ENCODE measurements around the gene STEAP1B. TPM values are rescaled to one million over a fixed set of nuclear protein-coding genes. Genes with fewer than 3 reads are reported as not detected.

The STEAP1B gene
- total RNA-seq, 1 donor from 2014 or later: 0.58 TPM

DNA sequence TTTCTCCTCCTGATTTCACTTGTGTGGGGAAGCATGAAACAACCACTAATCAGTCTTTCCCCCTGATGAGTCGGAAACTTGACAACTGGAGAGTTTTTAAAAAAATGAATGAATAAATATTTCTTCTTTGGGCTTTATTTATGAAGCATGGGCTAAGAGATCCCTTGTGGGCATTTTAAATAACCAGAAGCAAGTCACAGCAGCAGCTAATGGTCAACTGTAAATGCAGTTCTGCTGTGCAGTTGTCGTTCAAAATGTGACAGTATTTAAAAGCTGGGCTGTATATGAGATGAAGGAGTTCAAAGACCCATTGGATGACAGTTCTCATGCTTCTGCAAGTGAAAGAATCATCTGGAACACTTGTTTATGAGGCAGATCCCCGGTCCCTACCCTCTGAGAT lies 54.1 kb downstream of the STEAP1B start:
- no peak for DNase-seq (ENCODE audit: low spot score in 2 of 2, unreplicated experiment in 2 of 2)
- TF ChIP-seq, protein P1, sequence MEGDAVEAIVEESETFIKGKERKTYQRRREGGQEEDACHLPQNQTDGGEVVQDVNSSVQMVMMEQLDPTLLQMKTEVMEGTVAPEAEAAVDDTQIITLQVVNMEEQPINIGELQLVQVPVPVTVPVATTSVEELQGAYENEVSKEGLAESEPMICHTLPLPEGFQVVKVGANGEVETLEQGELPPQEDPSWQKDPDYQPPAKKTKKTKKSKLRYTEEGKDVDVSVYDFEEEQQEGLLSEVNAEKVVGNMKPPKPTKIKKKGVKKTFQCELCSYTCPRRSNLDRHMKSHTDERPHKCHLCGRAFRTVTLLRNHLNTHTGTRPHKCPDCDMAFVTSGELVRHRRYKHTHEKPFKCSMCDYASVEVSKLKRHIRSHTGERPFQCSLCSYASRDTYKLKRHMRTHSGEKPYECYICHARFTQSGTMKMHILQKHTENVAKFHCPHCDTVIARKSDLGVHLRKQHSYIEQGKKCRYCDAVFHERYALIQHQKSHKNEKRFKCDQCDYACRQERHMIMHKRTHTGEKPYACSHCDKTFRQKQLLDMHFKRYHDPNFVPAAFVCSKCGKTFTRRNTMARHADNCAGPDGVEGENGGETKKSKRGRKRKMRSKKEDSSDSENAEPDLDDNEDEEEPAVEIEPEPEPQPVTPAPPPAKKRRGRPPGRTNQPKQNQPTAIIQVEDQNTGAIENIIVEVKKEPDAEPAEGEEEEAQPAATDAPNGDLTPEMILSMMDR (IDR thresholded peaks at IDR 0.05; ENCODE audit: unreplicated experiment): no peak
- Mint-ChIP-seq H3K27ac (peak overlapping the region; percentile 68), H3K36me3 (no peaks in the 10 kb centered on the region), H3K9me3 (peaks cover 5% of the 10 kb centered on the region), H3K4me3 (no peak overlapping the region), H3K4me1 (peaks cover 37% of the 10 kb centered on the region), H3K27me3 (ENCODE audit: low read depth) (no peaks in the 10 kb centered on the region)

DNA sequence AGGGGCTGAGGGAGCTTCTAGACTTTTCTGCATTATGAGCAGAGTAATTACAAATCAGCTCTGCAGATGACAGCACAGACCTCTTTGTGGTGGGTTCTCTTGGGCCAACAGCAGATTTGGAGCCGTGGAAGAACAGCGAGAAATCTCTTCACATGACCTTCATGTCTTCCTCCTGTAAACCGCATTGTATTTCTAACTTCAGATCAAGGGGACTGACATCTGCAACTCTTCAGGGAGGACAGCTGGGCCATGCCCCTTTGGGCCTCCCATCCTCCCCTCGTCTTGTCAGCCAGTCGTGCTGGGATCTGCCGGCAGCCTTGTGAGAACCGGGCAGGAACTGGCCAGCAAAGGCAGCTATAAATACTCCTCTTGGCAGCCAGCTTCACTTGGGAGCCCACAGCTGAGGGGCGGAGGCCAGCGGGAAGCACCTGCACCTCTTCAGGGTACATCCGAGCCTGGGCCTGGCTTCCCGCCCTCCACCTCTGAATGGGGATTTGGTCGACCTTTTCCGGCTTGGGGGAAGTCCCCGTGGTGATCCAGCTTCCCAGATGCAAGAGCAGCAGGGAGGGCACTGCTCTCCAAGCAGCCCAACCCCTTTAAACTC lies 54.7 kb downstream of the STEAP1B start:
- Mint-ChIP-seq H3K27ac (peak overlapping the region; percentile 68), H3K27me3 (ENCODE audit: low read depth) (no peaks in the 10 kb centered on the region), H3K4me1 (peaks cover 37% of the 10 kb centered on the region), H3K36me3 (no peaks in the 10 kb centered on the region), H3K4me3 (no peak overlapping the region), H3K9me3 (peaks cover 5% of the 10 kb centered on the region)
- TF ChIP-seq, protein P1 (IDR thresholded peaks at IDR 0.05; ENCODE audit: unreplicated experiment): no peak
- no peak for DNase-seq (ENCODE audit: low spot score in 2 of 2, unreplicated experiment in 2 of 2)

DNA sequence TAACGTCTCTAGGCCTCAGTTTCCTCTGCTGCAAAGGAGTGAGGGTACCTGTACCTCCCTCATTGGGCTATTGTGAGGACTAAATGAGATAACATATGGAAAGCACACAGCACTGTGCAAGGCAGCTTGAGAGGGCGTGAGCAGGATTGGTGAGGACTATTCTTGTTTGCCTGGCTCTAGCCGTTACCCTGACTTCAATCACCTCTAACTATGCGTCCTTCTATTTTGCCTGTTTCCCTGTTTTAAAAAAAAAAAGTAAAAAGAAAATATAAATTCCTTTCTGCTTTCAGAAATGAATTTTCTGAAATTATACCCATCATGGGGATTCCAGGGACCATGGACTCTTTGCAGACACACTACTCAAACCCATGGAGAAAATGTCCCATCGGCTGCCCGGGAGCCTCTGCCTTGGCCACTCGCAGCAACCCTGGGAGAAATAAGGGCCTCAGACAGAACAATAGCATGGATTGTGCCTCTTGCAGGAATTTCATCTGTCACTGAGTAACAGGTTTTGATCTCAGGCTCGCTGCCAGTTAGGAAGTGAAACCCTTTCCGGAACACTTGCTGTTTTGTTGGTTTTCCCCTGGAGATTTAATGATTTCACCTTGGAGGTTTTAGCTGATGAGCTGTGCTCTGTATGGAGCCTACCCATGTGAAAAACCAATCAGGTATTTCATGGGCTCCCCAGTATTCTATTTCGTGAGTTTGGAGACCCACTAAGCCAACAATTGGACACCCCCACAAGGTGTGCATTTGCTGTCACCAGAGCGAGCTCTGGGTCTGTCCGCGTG lies 55.6 kb downstream of the STEAP1B start:
- no peak overlapping the region for H3K4me3 Mint-ChIP-seq
- TF ChIP-seq, protein P1 (IDR thresholded peaks at IDR 0.05; ENCODE audit: unreplicated experiment): no peak
- no peaks in the 10 kb centered on the region for H3K36me3 Mint-ChIP-seq
- no peak for DNase-seq (ENCODE audit: low spot score in 2 of 2, unreplicated experiment in 2 of 2)
- H3K4me1 Mint-ChIP-seq: peaks cover 37% of the 10 kb centered on the region
- H3K9me3 Mint-ChIP-seq: peaks cover 3% of the 10 kb centered on the region
- no peaks in the 10 kb centered on the region for H3K27me3 Mint-ChIP-seq (ENCODE audit: low read depth)
- H3K27ac Mint-ChIP-seq: peak overlapping the region; percentile 47

DNA sequence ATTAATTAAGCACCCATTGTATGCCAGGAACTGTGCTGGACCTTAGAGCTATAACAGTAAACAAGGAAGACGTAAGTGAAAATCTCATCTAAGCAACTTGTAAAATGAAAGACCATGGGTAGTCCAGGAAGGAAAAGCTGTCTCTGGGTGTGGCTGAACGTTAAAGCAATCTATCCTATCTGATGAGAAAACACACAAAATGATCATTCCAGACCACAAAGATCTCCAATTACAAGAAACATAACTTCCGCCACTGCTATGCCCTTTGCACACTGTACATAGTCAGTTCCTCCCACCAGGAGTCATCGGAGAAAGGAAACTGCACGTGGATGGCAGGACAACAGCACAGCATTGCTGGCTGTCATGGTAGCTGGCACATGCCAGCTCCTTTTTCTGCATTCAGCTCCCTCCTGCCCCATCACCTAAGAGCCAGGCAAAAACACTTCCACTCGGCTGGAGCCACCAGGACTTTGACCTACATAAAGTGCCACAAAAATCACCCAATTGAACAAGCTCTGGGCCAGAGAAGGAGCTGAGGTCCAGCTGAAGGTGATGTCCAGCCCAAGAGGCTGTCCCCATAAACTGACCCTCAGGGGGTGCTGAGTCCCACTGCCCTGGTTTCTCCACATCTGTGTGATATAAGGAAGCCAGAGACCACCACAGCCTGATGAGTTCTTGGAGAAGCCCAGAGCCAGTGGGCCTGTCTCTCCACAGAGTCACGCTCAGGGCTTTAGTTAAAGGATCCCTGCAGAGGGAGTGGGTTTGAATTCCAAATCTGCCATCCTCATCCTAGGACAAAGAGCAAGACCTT lies 56.4 kb downstream of the STEAP1B start:
- TF ChIP-seq, protein P1 (IDR thresholded peaks at IDR 0.05; ENCODE audit: unreplicated experiment): no peak
- H3K36me3 Mint-ChIP-seq: no peaks in the 10 kb centered on the region
- H3K9me3 Mint-ChIP-seq: no peaks in the 10 kb centered on the region
- H3K27ac Mint-ChIP-seq: peak overlapping the region; percentile 10
- peaks cover 37% of the 10 kb centered on the region for H3K4me1 Mint-ChIP-seq
- no peak overlapping the region for H3K4me3 Mint-ChIP-seq
- H3K27me3 Mint-ChIP-seq (ENCODE audit: low read depth): no peaks in the 10 kb centered on the region
- no peak for DNase-seq (ENCODE audit: low spot score in 2 of 2, unreplicated experiment in 2 of 2)

DNA sequence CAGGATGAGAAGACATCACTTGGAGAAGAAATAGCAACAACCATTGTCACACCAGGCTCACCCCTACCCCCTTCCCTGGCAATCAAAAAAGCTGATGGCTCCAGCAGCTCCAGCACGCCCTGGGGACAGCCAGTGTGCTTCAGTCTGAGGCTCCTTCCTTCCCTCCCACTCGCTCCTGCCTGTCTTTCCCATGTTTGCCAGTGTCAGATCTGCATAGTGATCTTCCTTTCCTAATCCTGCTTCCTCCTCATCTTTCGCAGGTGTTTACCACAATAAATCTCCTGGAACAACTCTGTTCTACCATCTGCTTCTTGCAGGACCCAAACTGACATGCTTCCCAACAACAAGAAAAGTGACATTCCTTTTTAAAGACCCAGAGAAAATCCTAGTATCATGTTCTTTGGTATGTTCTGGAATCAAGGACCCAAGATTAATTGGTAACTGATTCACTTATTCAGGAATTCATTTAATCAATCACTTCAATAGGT lies 57.1 kb downstream of the STEAP1B start:
- H3K4me3 Mint-ChIP-seq: no peak overlapping the region
- H3K4me1 Mint-ChIP-seq: peaks cover 37% of the 10 kb centered on the region
- no peaks in the 10 kb centered on the region for H3K36me3 Mint-ChIP-seq
- H3K27me3 Mint-ChIP-seq (ENCODE audit: low read depth): no peaks in the 10 kb centered on the region
- no peak for DNase-seq (ENCODE audit: low spot score in 2 of 2, unreplicated experiment in 2 of 2)
- H3K27ac Mint-ChIP-seq: no peak overlapping the region
- H3K9me3 Mint-ChIP-seq: peaks cover 5% of the 10 kb centered on the region
- TF ChIP-seq, protein P1 (IDR thresholded peaks at IDR 0.05; ENCODE audit: unreplicated experiment): no peak
